Activated CD4-positive, CD25-positive, alpha-beta regulatory T cell treated with anti-CD3 and anti-CD28 coated beads, Interleukin-2, amount 50 U/mL, for 24 hours (primary cell): ENCODE results near the gene HOXB3.

Experiments
- ATAC-seq, 2 donors: fragments of 150-1000 bp; cut with Tn5 transposase; one replicate each; pipeline ENCODE4 v1.10.0; 2021; ENCODE audit warnings: mild to moderate bottlenecking in 1 of 2, moderate library complexity in 1 of 2

Gene HOXB3

DNA sequence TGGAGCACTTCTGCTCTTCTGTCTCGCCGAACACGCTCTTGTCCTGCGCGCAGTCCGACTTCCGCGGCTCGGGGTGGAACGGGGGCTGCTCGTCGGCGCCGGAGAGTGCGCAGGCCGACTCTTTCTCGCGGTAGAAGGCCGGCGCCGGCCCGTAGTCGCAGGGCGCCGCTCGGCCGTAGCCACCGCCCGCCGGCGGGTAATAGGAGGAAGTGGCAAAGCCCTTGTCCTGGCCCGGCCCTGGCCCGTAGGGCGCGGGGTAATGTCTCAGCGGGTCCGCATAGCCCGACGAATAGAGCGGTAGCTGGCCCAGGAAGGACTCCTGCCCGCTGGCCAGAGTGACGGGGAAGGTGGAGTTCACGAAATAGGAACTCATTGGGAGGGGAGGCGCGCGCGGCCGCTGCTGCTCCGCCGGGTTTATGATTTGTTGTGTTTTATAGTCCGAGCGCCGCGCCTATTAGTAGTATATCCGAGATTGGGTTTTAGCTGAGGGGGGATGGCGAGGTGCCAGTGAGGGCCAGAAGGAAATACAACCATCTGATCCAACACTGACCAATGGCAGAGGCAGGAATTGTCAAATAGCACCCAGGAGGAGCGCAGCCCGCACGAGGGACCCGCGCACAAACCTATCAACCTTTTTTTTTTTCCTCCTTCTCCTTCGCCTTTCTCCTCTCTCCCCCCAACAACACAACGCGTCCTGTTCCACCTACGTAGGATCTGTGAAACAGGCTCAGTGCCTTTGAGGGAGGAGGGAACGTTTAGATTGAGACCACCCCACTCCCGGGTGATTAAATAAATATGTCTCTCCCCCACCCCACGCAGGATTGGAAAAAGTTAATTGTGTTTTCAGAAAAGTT, 8.0 kb upstream of the HOXB3 start:
- peak; percentile 24 to 45 for ATAC-seq

GRCh38 chr17:48597528-48597777, 7.4 kb upstream of the HOXB3 start:
- ATAC-seq = no peak

GRCh38 chr17:48596735-48597527, 6.9 kb upstream of the HOXB3 start:
- no peak for ATAC-seq

DNA sequence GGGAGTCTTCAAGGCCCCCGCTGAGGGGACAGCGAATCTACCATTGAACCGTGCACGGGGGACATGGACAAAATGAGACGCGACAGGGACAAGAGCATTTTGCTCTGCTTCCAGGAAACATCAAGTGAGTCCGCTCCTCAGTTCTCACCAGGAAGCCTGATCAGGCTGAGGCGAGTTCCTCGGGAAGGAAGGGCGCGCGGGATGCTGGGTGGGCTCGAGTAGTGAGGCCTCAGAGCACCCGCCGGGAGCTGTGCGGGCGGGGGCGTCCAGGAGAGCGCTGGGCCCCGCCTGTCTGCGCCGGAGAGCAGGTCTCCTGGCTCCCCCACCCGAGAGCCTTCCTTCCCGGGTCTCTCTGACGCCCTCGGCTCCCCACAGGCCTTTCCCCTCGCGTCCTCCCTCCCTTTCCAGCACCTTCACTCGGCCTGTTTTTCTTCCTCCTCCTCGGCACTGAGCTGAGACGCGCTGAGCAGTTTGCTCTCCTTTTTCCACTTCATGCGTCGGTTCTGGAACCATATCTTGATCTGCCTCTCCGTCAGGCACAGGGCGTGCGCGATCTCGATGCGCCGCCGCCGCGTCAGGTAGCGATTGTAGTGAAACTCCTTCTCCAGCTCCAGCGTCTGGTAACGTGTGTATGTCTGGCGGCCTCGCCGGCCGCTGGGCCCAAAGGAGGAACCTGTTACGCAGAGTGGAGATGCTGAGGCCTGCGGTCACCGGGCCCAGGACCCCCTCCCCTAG, 6.1 kb upstream of the HOXB3 start:
- peak; percentile 14 to 15 for ATAC-seq

GRCh38 chr17:48595278-48595999, 5.4 kb upstream of the HOXB3 start:
- ATAC-seq = no peak

- no peak for ATAC-seq
These were observed 4.7 kb upstream of the HOXB3 start for GRCh38 chr17:48594538-48595277.

DNA sequence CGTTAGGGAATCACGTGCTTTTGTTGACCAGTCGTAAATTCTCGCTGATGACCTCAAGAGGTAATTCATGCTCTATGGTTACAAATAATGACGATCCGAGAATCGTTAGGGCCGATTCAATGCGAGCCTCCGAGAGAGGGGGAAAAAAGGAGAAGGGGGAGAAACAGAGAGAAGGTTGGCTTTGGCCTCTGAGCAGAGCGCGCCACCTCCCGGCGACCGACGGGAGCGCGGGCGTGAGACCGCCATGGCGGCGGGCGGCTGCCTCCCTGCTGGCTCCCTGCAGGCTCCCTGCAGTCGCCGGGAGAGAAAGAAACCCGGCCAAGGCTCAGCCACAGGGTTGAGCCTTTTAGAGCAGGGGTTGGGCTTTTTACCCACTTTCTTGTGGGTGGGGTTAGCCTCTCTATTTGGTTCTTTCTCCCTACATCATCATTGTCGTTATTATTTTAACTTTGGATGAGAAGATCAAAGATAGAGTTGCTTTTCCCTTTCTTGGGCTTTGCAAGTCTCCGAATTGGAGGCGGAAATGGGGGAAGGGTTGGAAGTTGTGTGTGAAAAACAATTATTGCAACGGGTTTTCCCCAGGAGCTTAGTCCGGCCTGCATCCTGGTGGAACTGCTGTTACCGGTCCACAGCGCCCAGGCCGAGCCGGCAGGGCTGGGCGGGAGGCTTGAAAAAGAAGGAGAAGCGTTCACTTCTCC, 3.9 kb upstream of the HOXB3 start:
- peak; percentile 71 to 73 for ATAC-seq

- ATAC-seq = no peak
These were observed 3.2 kb upstream of the HOXB3 start, which contains the start of gene HOXB5 for GRCh38 chr17:48593126-48593829. TSS of gene HOXB5 (minus strand) at chr17:48593779. CDS start at chr17:48593682, 97 bp downstream.

DNA sequence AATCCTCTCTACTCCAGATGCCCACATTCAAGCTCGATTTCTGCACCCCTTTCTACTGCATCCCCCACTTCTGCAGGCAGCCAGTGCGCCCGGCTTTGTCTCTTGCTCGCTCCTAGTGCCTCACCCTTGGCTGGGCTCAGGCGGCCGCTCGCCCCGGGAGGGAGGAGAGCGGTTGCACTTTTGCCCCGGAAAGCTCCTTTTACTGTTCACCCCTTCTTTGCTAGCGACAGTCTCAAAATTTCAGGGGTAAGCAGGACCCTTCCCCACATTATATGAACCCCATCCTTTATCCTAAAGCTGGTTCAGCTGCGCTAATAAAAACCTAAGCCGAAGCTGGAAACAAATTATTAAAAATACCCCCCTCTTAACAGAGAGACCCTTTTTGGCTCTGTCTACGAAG, 2.5 kb upstream of the HOXB3 start:
- ATAC-seq = no peak

- ATAC-seq = no peak
These were observed 2.0 kb upstream of the HOXB3 start for GRCh38 chr17:48592057-48592514.

- no peak for ATAC-seq
These were observed 1.4 kb upstream of the HOXB3 start for GRCh38 chr17:48591255-48592056.

GRCh38 chr17:48590607-48591161, 643 bp upstream of the HOXB3 start:
- ATAC-seq = no peak

DNA sequence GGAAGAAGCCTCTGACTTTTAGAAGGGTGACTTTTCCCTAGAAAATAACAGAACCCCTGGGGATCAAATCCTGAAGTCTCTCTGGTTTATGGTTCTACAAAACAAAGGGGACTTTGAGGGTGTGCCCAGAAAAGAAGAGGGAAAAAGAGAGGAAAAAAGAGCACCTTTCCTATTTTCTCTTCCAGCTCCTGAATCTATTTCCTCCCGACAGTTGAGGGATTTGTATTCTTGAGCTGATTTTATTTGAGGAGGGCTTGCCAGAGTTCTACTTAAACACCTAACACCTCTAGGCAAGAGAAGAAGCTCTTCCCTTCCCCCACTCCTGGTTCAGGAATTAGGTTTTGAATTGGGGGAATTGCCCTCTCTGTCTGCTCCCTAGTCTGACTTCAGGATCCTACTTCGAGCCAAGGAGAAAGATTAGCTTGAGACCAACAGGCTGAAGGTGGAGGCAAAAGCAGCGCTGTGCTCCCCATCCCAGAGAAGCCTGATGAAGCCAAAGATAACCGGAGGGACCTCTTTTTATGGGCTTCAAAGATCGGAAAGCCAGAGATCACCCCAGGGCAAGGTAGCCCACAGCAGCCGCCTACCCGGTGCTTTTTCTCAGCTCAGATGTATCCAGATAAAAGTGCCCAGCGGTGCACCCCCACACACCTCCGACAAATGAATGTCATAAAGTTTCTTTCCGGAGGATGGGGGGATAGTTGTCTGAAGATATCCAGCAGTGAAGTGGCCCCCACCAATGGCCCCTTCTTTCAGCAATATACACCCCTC, 796 bp downstream of the HOXB3 start:
- ATAC-seq = no peak

DNA sequence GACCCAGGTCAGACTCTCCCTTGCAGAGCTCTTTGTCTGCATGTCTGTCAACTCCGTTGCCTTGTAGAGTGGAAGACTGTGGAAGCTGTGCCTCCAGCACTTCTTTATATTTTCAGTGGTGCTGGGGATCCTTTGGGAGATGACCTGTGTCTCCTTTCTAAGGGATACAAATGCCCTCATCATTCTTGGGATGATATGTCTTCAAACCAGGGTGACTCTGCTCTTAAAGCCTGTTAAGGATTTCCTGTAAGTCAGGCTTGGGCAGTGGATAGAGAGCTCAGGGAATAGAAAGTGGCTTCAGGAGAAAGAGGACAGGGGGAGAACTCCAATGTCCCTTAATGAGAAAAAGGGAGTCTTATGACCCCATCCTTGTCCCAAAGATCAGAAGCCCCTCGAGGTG, 1.5 kb downstream of the HOXB3 start:
- ATAC-seq = no peak

GRCh38 chr17:48588074-48588415, 2.0 kb downstream of the HOXB3 start:
- no peak for ATAC-seq

- ATAC-seq = no peak
These were observed 2.6 kb downstream of the HOXB3 start for GRCh38 chr17:48587276-48588073.

GRCh38 chr17:48586355-48587258, 3.4 kb downstream of the HOXB3 start:
- ATAC-seq = no peak
